ENCODE results near the gene ITPK1.
"Not testable (repeated sequence)": the region's sequence is repeated elsewhere in the genome, so short reads cannot be mapped to it uniquely, and the experiment has no call there.

Gene ITPK1

DNA sequence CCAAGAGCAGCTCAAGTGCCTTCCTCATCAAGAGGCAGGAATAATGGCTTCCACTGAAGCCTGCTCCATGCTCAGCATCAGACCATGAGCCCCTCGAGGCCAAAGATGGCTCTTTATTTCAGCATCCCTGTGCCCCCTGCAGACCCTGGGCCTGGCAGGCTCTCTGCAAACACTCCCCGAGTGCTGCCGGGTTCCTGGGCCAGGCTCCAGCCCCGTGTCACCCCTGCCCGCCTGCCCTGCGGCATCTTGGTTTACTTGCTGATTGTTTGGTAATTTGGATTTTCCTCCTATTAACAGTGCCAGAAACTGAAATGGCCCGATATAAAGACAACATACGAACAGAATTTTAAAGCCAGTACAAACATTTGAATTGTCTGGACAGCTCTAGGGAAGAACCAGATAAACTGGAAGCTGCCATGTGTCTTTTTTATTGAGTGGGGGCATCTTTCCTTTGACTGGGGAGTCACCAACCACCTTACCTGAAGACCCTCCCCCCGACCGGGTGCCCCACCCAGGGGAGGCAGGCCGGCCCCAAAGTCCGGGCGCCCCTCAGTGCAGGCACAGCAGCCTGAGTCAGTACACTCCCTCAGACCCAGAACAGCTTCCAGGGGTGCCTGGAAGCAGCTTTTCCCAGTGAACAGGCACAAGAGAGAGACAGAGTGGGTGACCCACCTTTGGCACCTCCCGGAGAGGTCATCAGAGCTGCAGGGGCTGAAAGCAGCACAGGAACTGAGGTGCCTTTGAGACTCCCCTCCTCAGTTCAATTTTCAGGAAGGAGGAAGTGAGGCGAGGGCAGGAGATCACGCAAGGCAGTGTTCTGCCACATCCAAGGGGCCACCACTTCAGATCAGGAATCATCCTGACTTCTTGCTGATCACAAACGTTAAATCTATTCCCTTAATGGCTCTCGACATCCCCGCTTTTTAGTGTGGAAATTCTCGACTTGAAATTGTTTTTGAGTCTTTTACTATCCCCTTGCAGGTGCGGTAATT is 30.6 kb downstream of the ITPK1 start:
- DNase-seq (ENCODE audit: low read depth in 3 of 3, low spot score in 1 of 3), result no peak

DNA sequence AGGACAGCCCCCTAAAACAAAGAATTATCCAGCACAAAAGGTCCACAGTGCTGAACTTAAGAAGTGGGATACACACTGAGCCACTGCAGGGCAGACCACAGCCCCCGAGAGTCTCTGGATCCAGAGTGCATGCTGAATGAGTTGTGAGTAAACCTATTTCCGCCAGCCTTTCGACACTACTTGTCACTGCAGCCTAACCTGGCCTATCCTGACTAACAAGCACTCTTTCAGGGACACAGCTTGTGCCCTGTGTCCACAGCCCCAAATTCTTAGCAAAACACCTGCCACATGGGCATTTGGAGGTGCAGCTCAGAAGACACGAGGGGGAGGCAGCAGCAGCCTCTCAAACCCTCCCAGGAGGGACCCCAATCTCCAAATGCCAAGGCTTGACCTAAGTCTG is 31.3 kb downstream of the ITPK1 start:
- no peak for DNase-seq (ENCODE audit: low read depth in 3 of 3, low spot score in 1 of 3)

DNA sequence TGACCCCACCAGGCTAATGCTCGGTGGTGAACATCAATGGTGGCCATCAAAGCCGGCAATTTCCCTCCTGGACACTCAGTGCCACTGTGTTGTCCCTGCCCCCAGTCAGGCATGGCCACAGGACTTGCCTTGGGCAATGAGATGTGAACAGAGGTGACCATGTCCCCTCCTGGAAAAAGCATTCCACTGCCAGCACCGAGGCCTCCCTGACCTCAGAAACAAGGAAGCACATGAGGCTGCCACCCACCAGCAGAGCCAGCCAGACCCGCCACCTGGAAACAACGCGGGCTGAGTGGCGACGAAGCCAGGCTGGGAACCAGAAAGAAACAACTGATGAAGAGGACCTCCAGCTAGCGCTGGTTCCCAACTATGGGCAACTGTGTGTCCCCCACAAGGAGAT is 31.8 kb downstream of the ITPK1 start:
- no peak for DNase-seq (ENCODE audit: low read depth in 3 of 3, low spot score in 1 of 3)

DNA sequence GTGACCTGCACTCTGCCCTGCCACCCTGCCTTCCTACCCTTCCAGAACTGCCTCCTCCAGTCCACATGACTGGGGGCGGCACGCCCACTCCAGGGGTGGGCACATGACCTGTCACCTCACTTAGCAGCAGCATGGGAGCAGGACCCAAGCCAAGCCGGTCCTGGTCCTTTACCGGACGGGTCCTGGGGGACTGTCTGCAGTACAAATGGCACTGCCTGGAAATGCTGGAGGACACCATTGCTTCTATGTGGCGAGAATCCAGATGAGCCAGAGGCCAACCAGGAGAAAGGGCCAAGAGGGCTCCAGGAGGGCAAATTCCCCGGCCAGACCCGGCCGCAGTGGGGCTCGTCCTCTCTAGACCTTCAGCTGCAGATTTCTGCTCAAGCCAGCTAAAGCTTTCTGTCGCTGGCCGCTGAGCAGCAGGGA is 33.1 kb downstream of the ITPK1 start:
- no peak for DNase-seq (ENCODE audit: low read depth in 3 of 3, low spot score in 1 of 3)

DNA sequence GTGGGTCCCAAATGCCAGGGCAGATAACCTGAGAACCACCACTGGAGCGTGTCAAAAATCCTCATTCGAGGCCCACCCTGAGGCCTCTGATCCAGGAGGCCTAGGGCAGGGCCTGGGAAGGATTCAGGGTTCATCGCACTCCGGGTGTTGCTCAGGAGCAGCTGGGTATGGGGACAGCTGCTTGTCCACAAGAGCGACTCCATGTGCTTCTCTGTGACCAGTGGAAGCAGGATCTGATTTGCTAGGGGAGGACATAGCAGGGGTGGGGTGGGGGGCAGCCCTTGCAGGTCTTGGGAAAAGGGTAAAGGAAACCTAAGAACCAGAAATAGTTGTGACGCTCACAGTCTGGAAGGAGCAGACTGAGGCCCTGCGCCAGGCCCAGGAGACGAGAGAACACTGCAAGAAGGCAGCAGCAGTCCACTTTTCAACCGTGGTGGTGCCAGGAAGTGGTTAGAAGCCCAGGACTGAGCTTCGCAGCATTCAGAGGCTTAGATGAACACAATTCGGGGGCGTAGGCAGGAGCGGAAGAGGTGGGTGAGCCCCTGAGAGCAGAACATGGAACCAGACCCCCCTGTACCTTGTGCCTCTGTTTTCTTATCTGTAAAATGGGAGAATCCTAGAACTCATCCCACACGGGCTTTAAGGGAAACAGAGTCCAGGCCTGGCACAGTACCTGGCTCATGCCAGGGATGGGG is 33.7 kb downstream of the ITPK1 start:
- no peak for DNase-seq (ENCODE audit: low read depth in 3 of 3, low spot score in 1 of 3)

DNA sequence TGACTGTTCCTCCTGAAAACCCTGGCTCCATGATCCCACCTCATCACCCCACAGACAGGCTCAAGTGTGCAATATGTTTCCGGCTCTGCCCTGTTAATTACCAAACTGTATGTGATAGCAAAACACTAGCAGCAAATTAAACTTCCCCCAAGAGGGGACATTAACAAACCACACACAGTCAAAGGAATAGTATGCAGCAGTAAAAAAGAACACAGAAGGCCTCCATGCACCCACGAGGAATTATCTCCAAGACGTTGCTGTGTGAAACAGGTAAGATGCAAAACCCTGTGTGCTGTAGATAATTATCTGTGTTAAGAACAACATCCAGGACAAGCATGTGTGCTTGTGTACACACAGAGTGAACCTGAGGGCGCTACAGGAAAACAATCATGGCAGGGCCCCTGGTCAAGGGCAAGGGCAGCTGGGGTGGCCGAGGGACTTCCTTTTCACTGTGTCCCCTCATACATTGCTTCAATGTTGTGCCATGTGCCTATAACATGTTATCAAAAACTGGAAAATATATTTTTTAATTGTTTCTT is 35.8 kb downstream of the ITPK1 start:
- DNase-seq (ENCODE audit: low read depth in 3 of 3, low spot score in 1 of 3), result no peak

DNA sequence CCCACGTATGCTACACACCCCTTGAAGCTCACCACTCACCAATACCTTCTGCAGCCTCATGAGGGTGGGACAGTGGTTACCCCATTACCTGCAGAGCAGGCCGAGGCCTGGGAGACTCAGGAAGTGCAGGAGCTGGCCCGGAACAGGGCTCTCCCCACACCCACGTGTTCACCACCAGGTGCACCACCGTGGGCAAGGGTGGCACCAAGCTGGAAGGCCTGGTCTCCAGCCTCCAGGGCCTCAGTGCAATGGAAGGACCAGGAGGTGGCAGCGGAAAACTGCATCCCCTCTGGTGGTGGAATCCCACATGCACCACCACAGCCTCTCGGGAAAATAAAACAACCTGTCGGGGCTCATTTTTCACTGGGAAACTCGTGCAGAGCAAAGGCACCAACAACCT is 36.4 kb downstream of the ITPK1 start:
- no peak for DNase-seq (ENCODE audit: low read depth in 3 of 3, low spot score in 1 of 3)

DNA sequence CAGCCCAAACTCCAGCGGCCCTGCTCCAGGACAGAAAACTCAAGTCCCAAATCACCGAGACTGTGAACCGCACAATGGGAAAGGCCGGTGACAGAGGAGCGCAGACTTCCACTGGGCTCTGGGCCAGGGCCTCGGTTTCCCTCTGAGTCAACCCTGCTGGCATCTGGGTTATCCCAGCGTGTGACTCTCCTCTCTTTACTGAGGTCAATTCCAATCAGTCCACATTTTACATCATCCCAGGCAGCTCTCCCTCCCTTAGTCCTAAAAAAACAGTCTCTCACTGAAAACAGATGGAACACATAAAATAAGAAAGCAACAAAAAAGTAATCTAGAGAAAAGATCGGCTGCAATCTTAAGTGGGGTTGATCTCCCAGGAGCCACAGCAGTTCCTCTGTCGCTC is 36.9 kb downstream of the ITPK1 start:
- no peak for DNase-seq (ENCODE audit: low read depth in 3 of 3, low spot score in 1 of 3)

DNA sequence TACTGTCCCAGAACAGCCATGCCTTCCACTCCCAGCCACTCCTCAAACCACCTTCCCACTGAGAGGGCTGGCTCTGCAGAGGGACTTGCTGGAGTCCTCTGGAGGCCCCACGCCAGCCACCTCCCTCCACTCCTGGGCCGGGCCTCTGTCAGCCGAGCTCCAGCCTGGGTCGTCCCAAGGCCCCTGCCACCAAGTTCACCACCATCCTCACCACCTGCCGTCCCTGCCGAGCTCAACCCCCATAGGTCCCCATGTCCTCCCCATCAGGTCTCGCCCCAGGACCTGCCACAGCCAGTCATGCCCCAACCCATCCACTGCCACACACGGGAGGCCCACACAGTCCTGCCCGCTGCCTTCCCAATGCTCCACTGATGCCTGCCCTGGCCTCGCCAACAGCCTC is 39.0 kb downstream of the ITPK1 start:
- no peak for DNase-seq (ENCODE audit: low read depth in 3 of 3, low spot score in 1 of 3)

DNA sequence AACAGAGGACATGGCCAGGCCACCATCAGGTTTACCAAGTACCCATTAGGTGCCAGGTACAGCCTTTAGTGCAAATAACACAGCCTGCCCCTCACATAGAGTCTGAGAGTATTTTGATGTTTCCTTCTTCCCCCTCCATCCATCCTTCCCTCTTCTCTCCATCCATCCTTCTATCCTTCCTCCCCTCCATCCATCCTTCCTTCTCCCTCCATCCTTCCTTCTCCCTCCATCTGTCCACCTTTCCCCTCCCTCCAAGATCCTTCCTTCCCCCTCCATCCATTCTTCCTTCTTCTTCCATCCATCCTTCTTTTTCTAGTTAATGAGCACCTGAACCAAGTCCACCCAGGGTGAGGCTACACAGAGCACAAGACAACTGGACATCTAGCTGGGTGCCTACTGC is 39.8 kb downstream of the ITPK1 start:
- DNase-seq (ENCODE audit: low read depth in 3 of 3, low spot score in 1 of 3), result no peak

DNA sequence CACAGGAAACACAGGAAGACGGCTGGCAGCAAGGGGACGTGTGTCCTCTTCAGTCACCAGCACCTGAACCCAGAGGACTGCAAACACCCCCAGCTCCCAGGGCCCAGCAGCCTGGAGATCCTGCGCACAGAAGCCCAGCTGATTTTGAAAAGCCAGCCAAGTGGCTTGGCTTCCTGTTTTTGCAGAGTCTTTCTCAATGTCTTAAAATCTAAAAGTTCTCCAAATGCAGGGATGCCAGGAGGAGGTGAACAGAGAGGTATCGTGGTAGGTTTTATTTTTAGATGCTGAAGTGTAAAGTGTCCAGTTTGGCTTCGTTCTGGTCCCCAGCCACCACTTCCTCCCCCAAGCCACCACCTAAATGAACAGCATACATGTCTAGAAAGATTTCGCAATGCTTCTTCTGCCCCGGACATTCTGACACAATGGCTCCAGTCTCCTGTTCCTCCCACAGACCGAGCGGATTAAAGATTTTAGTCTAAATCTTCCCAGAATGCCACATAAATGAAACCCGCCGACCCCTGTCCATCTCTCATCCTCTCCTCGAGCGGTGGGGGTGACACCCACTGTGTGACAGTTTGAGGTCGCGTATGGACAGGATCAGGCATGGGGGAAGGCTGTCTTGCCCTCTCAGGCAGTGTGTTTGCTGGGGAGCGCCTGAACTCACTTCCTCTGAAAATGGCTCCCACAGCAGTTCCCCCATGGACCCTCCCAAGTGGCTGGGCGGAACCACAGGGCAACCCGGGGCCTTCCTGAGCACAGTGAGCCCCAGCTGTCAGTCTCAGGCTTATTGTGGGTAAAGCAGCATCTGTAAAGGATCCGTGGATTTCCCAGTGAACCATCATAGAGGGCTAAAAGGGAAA is 41.6 kb downstream of the ITPK1 start:
- no peak for DNase-seq (ENCODE audit: low read depth in 3 of 3, low spot score in 1 of 3)

DNA sequence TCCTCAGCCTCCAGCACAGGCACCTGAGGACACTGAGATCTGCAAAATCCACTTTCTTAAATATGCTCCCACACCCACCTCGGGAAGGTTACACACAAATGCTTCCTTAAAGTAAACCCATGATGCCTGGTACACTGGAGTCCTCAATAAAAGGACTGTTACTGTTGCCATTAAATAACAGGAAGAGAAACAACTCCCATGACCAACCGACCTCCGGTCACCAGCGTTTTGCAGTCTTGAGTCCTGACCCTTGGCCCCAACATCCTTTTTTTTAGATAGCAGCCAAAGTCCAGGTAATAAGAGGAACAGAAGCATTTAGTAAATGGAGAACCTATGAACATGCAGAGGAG is 42.4 kb downstream of the ITPK1 start:
- DNase-seq (ENCODE audit: low read depth in 3 of 3, low spot score in 1 of 3), result no peak

DNA sequence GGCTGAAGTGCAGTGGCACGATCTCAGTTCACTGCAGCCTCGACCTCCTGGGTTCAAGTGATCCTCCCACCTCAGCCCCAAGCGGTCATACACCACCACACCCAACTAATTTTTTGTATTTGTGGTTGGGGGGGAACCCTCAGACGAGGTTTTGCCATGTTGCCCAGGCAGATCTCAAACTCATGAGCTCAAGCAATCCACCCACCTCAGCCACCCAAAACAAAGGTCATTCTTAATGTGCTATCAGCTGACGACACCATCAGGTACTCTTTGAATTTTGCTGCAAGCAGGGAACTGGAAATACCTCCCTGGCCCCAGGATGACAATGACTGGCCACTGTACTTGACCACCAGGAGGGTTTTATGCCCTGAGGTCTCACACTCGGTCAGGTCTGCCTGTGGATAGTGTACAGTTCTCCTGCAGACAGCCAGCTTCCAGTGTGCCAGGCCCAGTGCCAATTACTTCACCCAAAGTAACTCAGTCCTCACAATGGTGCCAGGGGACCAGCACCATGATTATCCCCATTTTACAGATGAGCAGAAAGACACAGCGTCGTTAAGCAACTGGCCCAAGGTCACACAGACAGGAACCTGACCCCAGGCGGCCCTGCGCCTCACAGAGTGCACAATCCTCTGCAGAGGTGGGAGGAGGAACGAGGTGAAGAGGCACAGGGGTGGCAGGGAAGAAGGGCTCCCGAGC is 42.9 kb downstream of the ITPK1 start:
- no peak for DNase-seq (ENCODE audit: low read depth in 3 of 3, low spot score in 1 of 3)

DNA sequence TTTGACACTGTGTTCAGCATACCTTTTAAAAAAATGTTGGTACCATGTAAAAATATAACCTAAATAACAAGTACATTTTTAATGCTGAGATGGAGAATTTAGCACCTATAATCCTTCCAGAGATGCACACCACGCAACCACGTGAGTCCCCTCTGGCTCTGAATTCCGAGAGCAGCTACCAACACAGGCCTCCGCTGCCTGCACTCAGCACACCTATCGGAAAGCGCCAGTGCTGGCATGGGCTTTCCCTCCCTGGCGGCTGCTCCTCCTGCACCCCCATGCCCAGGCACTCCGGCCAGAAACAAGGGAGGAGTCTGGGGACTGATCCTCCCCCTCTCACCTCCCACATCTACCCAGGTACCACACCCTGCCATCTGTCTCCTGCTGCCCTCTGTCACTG is 47.0 kb downstream of the ITPK1 start:
- DNase-seq (ENCODE audit: low read depth in 3 of 3, low spot score in 1 of 3), result no peak

DNA sequence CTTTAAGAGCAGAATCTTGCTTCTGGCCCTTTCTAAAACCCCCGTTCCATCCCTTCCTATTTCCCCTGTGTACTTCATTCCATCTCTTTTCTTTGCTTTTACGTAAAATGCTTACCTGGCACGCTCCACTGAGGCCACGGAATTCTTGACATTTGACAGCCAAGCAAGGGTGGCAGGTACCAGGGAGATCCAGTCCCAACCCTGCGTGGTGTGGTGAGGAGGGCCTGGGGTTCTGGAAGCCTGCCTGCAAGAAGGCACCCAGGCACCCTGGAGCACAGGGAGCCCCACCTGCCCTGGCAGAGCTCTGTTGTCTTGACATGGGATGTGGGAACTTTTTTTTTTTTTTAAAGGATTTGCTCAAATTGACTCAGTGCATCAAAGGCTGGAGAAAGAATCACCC is 48.6 kb downstream of the ITPK1 start:
- DNase-seq (ENCODE audit: low read depth in 3 of 3, low spot score in 1 of 3), result no peak

DNA sequence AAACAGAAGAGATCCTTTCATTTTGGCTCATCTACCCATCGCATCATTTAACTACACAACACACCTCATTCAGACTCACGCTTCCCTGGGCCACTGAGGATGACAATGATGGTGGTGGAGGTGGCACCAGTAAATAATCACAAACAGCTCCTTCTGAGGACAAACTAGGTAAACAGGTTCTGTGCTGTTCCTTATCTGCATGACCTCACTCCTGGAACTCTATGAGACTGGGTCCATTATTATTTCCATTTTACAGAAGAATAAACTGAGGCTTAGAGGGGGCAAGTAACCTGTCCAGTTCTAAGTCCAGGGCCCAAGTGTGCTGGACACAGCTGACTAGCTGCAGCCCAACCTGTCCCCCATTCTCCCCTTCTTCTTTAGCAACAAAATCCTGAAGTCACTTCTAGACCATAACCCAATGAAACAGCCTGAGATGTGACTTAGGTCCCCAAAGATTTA is 50.4 kb downstream of the ITPK1 start:
- no peak for DNase-seq (ENCODE audit: low read depth in 3 of 3, low spot score in 1 of 3)

DNA sequence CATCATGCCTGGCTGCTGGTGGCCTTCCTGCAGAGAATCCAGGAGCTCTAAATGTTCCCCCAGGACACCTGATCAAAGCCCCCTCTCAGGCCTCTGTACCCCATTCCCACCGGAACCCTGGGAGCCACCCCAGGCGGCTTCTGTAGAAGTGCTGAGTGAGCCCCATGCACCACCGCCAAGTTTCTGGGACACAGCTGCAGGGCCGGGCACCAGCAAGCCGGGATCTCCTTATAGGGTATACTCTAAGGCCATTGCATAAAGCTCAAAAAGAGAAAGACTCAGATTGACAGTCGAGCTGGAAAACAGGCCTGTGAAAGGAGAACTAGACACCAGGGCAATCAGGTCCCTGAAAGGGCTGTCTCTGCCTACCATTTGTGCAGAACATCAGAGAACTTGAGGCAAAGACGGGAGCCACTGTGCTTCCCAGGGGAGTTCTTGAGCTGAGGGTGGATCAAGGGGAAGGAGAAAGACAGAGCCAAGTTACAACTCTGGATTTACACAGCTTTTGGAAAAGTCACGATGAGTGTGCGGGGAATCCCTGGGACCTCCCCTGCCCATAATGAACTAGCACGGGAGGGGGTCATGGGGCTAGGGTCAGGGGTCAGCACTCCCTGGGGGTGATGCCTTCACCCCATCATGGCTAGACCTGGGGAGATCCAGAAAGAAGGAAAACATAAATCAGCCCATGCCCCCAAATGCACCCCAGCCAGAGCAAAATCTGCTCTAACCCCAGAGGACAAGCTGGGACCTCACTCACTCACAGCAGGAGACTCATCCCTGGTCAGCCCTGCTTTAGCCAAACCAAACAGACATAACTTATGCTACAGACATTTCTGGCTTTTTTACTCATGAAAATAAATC is 51.1 kb downstream of the ITPK1 start:
- DNase-seq (ENCODE audit: low read depth in 3 of 3, low spot score in 1 of 3), result no peak

DNA sequence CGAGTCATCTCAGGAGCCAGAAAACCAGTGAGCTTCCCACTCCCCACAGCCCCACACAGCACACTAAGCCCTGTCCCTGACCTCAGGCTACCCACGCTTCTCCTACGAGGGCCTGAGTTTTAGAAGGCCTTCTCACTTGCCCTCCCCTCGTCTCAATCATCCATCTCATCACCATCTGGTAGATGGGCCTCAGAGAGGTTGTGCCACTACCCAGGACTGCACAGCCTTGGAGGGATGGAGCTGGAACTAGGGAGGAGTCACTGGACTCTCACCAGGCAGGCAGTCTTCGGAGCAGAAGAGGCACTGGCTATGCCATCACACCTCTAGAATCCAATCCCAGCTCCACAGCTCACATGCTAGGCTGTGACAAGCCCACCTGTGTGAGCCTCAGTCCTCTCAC is 52.3 kb downstream of the ITPK1 start:
- DNase-seq (ENCODE audit: low read depth in 3 of 3, low spot score in 1 of 3), result no peak

DNA sequence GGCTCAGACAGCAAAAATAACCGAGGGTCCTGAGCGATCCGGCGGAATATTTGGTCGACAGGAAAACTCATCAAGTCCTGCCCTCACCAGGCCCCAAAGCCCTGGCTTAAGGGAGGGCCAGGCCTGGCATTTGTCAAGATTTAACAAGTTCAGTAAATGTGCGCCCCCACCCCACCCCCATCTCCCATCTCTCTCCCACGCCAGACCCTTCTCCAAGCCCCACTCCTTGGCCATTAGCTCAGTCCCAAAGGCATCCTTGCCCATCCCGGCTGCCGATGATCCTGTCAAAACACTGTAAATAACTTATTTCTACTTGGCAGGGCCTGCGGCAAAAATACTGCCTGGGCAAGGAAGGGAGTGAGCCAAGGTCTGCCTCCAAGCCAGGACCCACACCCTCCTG is 52.8 kb downstream of the ITPK1 start:
- DNase-seq (ENCODE audit: low read depth in 3 of 3, low spot score in 1 of 3), result no peak

DNA sequence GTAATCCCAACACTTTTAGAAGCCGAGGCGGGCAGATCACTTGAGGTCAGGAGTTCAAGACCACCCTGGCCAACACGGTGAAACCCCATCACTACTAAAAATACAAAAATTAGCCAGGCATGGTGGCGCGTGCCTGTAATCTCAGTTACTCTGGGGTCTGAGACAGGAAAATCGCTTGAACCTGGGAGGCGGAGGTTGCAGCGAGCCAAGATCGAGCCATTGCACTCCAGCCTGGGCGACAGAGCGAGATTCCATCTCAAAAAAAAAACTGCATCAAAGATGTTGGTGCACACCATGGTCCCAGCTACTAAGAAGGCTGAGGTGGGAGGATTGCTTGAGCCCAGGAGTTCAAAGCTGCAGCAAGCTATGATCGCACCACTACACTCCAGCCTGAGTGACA is 53.7 kb downstream of the ITPK1 start:
- not testable (repeated sequence) for DNase-seq (ENCODE audit: low read depth in 3 of 3, low spot score in 1 of 3)

Measured in stimulated activated CD4-positive, alpha-beta T cell treated with anti-CD3 and anti-CD28 coated beads, TNF-alpha, amount 100 ng/mL, for 1 hour (primary cell).